ENCODE measurements around the gene GPATCH2.
"Not testable (repeated sequence)": the region's sequence is repeated elsewhere in the genome, so short reads cannot be mapped to it uniquely, and the experiment has no call there.

The GPATCH2 gene

DNA sequence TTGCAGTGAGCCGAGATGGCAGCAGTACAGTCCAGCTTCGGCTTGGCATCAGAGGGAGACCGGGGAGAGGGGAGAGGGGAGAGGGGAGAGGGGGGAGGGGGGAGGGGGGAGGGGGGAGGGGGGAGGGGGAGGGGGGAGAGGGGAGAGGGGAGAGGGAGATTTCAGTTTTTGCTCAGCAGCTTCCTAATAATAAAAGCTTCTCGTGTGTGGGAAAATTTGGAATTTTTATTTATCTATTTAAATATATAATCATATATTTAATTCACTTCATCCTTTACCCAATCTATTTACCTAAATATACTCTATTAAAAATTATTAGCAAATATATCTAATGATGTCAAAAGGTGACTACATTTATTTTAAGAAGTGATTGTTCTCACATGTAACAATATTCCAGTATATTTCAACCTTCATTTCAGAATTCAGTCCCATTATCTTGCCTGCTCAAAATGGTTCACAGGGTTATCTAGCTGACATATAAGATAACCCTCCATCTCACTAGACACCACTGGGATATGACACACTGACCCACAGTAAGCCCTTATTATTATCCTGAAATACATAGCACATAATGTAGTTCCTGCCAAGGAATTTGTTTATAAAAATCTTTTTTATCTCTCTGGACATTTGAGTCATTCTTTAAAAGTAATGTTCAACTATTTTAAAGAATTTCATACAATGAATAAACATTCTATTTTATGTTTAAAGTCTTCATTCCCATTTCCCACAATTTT, 105.9 kb downstream of the GPATCH2 start:
- Histone ChIP-seq H3K27ac (peak overlapping the region; percentile 42 to 62), H3K27me3 (no peaks in the 10 kb centered on the region), H3K4me1 (peaks cover 0 to 25% (median 3%) of the 10 kb centered on the region in 4 donors), H3K36me3 (no peaks in the 10 kb centered on the region), H3K4me3 (no peak overlapping the region), H3K9me3 (no peaks in the 10 kb centered on the region)
- intact Hi-C loops (cut with DNase I; ENCODE audit: low total_unique reads) = no loop called here
- DNase-seq = no peak
- TF ChIP-seq, protein P1, sequence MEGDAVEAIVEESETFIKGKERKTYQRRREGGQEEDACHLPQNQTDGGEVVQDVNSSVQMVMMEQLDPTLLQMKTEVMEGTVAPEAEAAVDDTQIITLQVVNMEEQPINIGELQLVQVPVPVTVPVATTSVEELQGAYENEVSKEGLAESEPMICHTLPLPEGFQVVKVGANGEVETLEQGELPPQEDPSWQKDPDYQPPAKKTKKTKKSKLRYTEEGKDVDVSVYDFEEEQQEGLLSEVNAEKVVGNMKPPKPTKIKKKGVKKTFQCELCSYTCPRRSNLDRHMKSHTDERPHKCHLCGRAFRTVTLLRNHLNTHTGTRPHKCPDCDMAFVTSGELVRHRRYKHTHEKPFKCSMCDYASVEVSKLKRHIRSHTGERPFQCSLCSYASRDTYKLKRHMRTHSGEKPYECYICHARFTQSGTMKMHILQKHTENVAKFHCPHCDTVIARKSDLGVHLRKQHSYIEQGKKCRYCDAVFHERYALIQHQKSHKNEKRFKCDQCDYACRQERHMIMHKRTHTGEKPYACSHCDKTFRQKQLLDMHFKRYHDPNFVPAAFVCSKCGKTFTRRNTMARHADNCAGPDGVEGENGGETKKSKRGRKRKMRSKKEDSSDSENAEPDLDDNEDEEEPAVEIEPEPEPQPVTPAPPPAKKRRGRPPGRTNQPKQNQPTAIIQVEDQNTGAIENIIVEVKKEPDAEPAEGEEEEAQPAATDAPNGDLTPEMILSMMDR (IDR thresholded peaks at IDR 0.05) = no peak

GRCh38 chr1:217523921-217524320, 107.0 kb downstream of the GPATCH2 start:
- H3K27me3 ChIP-seq; H3K36me3 ChIP-seq; H3K9me3 ChIP-seq; H3K4me3 ChIP-seq; DNase-seq; H3K27ac ChIP-seq; intact Hi-C loops (cut with DNase I; ENCODE audit: low total_unique reads): not testable (repeated sequence)
- peaks cover 0 to 25% (median 3%) of the 10 kb centered on the region in 4 donors for H3K4me1 ChIP-seq

GRCh38 chr1:217522277-217522676, 108.6 kb downstream of the GPATCH2 start:
- TF ChIP-seq, protein P1 (IDR thresholded peaks at IDR 0.05) = no peak
- H3K36me3 ChIP-seq = no peaks in the 10 kb centered on the region
- no peak overlapping the region for H3K27ac ChIP-seq
- peaks cover 0 to 20% (median 3%) of the 10 kb centered on the region in 4 donors for H3K4me1 ChIP-seq
- no peak for DNase-seq
- H3K9me3 ChIP-seq = no peaks in the 10 kb centered on the region
- H3K4me3 ChIP-seq = no peak overlapping the region
- H3K27me3 ChIP-seq = no peaks in the 10 kb centered on the region
- intact Hi-C loops (cut with DNase I; ENCODE audit: low total_unique reads) = no loop called here

GRCh38 chr1:217521317-217521716, 109.6 kb downstream of the GPATCH2 start:
- no peak overlapping the region for H3K4me3 ChIP-seq
- intact Hi-C loops (cut with DNase I; ENCODE audit: low total_unique reads) = no loop called here
- DNase-seq = no peak
- no peaks in the 10 kb centered on the region for H3K36me3 ChIP-seq
- H3K27me3 ChIP-seq = no peaks in the 10 kb centered on the region
- TF ChIP-seq, protein P1 (IDR thresholded peaks at IDR 0.05) = no peak
- H3K27ac ChIP-seq = no peak overlapping the region
- H3K9me3 ChIP-seq = no peaks in the 10 kb centered on the region
- H3K4me1 ChIP-seq = peaks cover 0 to 15% (median under 1%) of the 10 kb centered on the region in 4 donors

- Histone ChIP-seq H3K27ac (no peak overlapping the region), H3K4me3 (no peak overlapping the region), H3K36me3 (peaks cover under 1 to 5% (median 3%) of the 10 kb centered on the region in 3 donors), H3K9me3 (no peaks in the 10 kb centered on the region), H3K4me1 (no peaks in the 10 kb centered on the region), H3K27me3 (no peaks in the 10 kb centered on the region)
- DNase-seq = no peak
- TF ChIP-seq, protein P1 (IDR thresholded peaks at IDR 0.05) = no peak
- intact Hi-C loops (cut with DNase I; ENCODE audit: low total_unique reads) = no loop called here
Measured at GRCh38 chr1:217506878-217507277, 124.0 kb downstream of the GPATCH2 start.

DNA sequence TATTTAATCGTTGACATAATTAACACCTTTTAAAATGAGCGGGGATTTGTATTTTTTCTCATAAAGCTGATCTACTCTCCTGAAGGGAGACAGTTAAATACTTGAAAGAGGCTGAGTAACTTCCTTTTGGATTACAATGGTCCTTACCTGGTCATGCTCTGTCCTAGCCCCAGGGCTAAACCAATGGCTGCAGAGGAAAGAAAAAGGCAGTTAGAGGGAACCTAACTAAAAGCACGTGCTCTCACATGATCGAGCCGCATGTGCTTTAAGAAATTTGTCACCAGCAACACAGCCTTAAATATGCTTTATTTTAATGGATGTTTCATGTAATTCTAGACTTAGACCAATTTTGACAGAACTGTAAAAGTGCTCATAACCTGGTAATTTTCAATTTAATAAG, 132.7 kb downstream of the GPATCH2 start:
- Histone ChIP-seq H3K27ac (no peak overlapping the region), H3K36me3 (peaks cover 4 to 9% (median 7%) of the 10 kb centered on the region in 3 donors), H3K9me3 (no peaks in the 10 kb centered on the region), H3K4me1 (no peaks in the 10 kb centered on the region), H3K4me3 (no peak overlapping the region), H3K27me3 (no peaks in the 10 kb centered on the region)
- no peak for DNase-seq
- TF ChIP-seq, protein P1 (IDR thresholded peaks at IDR 0.05) = no peak
- intact Hi-C loops (cut with DNase I; ENCODE audit: low total_unique reads) = no loop called here
